Transverse colon (tissue), 4 donors: ENCODE results near the gene IGSF9B.

Experiments
- CTCF ChIP-seq, 5 experiments: fragments of 200-600 bp in 3 of 5; fragments of 450-650 bp in 2 of 5; sonication (generic) in 3 of 5; IDR thresholded peaks; 1 replicate in 2 of 5; 2 replicates in 3 of 5; pipeline ENCODE4 v1.5.1; 2016 to 2017; ENCODE audit warnings: antibody characterized with exemption in 5 of 5, inconsistent platforms in 3 of 5, mild to moderate bottlenecking in 2 of 5, moderate library complexity in 1 of 5
- EP300 ChIP-seq: sonication (generic); formaldehyde crosslinking; IDR thresholded peaks from one replicate; pipeline ENCODE4 v1.6.1; 2017; ENCODE audit warnings: antibody characterized with exemption, low read depth
- POLR2A ChIP-seq: fragments of 450-650 bp; IDR thresholded peaks from one replicate; pipeline ENCODE4 v1.6.1; 2016; ENCODE audit warnings: antibody characterized with exemption, mild to moderate bottlenecking, moderate library complexity
- POLR2AphosphoS5 ChIP-seq, 3 donors: sonication (generic); formaldehyde crosslinking; IDR thresholded peaks; one replicate each; pipeline ENCODE4 v1.6.1; 2016; ENCODE audit warnings: antibody characterized with exemption in 3 of 3

GRCh38 chr11:133903875-133904817, 52.6 kb downstream of the IGSF9B start:
- no peak for TF ChIP-seq POLR2A
- no peak for TF ChIP-seq CTCF (IDR thresholded peaks at IDR 0.05)
- no peak for TF ChIP-seq EP300
- no peak for TF ChIP-seq POLR2AphosphoS5 (IDR thresholded peaks at IDR 0.05)
